ENCODE measurements around the gene YES1.

Gene YES1

DNA sequence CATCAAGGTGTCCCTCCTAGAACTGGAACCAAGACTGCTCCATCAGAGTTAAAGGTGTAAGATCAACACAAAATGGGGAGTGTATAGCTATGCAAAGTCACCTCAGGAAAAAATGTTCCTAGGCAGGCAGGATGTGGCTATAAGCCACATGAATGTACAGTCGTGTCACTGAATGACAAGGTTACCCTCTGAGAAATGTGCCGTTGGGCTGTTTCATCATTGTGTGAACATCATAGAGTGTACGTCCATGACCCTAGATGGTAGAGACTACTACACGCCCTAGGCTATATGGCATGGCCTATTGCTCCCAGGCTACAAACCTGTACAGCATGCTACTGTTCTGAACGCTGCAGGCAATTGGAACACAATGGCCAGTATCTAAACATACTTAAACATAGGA lies 130.1 kb downstream of the YES1 start:
- Histone ChIP-seq H3K4me1 (ENCODE audit: control insufficient read depth, insufficient read depth, low read length) (no peaks in the 10 kb centered on the region), H3K9me3 (ENCODE audit: control insufficient read depth, insufficient read depth, low read depth, low read length) (no peaks in the 10 kb centered on the region), H3K27ac (ENCODE audit: extremely low read depth, low read depth, low read length) (no peak overlapping the region), H3K4me3 (ENCODE audit: low read depth, low read length) (no peak overlapping the region), H3K36me3 (ENCODE audit: control insufficient read depth in 2 of 2, insufficient read depth in 1 of 2, low read length in 2 of 2) (peaks cover 5 to 43% of the 10 kb centered on the region in 2 experiments; a peak in 2 of 3 replicates)
- TF ChIP-seq ZNF10 (tag by site-specific recombination; IDR thresholded peaks at IDR 0.05): no peak
- ChIA-PET CTCF (interaction anchor here (1.1 to 2.8 kb wide), 4 partner anchors 9 to 149 kb away, joined by 3 to 8 read pairs (median 6); no protein-coding TSS in a partner anchor), POLR2A (no interaction called here)

DNA sequence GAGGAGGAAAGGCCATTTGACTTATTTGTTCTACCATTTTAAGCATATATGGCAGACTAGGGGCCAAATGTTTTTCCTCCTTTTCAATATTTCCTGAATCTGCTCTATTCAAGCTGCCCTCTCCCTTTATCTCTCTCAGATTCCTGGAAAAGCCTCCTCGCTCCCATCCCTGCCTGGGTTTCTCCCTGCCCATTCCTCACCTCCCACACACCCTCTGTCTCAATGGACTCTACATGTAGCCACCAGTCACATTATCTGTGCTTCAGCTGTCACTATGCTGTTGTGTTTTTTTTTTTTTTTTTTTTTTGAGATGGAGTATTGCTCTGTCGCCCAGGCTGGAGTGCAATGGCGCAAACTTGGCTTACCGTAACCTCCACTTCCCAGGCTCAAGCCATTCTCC lies 131.7 kb downstream of the YES1 start:
- H3K4me1 ChIP-seq (ENCODE audit: control insufficient read depth, insufficient read depth, low read length): no peaks in the 10 kb centered on the region
- CTCF ChIA-PET: interaction anchor here (0.7 to 3.8 kb wide), 4 partner anchors 10 to 159 kb away, joined by 3 to 19 read pairs (median 6); no protein-coding TSS in a partner anchor
- H3K9me3 ChIP-seq (ENCODE audit: control insufficient read depth, insufficient read depth, low read depth, low read length): no peaks in the 10 kb centered on the region
- POLR2A ChIA-PET: interaction anchor here (0.7 to 1.2 kb wide), 2 partner anchors 16 to 159 kb away, joined by 3 to 4 read pairs; no protein-coding TSS in a partner anchor
- H3K27ac ChIP-seq (ENCODE audit: extremely low read depth, low read depth, low read length): no peak overlapping the region
- H3K36me3 ChIP-seq (ENCODE audit: control insufficient read depth in 2 of 2, insufficient read depth in 1 of 2, low read length in 2 of 2): peaks cover 5 to 47% of the 10 kb centered on the region in 2 experiments; a peak in 2 of 3 replicates
- TF ChIP-seq, protein P1, sequence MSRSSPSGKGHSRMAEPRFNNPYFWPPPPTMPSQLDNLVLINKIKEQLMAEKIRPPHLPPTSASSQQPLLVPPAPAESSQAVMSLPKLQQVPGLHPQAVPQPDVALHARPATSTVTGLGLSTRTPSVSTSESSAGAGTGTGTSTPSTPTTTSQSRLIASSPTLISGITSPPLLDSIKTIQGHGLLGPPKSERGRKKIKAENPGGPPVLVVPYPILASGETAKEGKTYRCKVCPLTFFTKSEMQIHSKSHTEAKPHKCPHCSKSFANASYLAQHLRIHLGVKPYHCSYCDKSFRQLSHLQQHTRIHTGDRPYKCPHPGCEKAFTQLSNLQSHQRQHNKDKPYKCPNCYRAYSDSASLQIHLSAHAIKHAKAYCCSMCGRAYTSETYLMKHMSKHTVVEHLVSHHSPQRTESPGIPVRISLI (tag by site-specific recombination; IDR thresholded peaks at IDR 0.05): 0 out of 2 replicates have a peak, but pooled peaks have one; percentile 40
- TF ChIP-seq ZFHX2 (tag by site-specific recombination; conservative IDR thresholded peaks at IDR 0.05) (peak; percentile 40), ZNF175 (tag by site-specific recombination; IDR thresholded peaks at IDR 0.05) (no peak)
- H3K4me3 ChIP-seq (ENCODE audit: low read depth, low read length): no peak overlapping the region

DNA sequence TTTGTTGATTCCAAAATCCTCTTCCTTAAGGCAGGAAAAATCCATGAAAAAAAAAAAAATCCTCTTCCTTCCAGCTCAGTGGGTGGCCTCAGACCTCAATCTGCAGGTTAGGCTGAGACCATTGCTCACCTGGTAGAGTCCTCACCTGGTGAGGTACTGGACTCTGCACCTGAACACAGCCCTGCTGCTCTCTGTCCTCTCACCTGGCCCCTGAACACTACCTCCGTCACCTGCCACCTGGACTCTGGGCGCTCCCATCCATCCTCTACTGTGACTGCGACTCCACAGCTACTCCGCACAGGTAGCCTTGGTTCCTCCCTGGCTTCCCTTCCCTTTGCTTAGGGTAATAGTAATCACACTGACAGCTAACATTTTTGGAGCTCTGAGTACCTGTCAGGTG lies 132.5 kb downstream of the YES1 start:
- no peak for TF ChIP-seq ZNF221 (tag by site-specific recombination; IDR thresholded peaks at IDR 0.05; ENCODE audit: borderline replicate concordance)
- TF ChIP-seq ZNF791 (tag by site-specific recombination; IDR thresholded peaks at IDR 0.05): no peak
- TF ChIP-seq HOXA7 (CRISPR knock-in tag; IDR thresholded peaks at IDR 0.05; ENCODE audit: borderline replicate concordance): no peak
- TF ChIP-seq ZNF837 (tag by site-specific recombination; IDR thresholded peaks at IDR 0.05): no peak
- TF ChIP-seq, protein P2, sequence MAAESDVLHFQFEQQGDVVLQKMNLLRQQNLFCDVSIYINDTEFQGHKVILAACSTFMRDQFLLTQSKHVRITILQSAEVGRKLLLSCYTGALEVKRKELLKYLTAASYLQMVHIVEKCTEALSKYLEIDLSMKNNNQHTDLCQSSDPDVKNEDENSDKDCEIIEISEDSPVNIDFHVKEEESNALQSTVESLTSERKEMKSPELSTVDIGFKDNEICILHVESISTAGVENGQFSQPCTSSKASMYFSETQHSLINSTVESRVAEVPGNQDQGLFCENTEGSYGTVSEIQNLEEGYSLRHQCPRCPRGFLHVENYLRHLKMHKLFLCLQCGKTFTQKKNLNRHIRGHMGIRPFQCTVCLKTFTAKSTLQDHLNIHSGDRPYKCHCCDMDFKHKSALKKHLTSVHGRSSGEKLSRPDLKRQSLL (tag by site-specific recombination; IDR thresholded peaks at IDR 0.05): no peak
- H3K36me3 ChIP-seq (ENCODE audit: control insufficient read depth in 2 of 2, insufficient read depth in 1 of 2, low read length in 2 of 2): peaks cover 6 to 54% of the 10 kb centered on the region in 2 experiments; a peak in 2 of 3 replicates
- H3K27ac ChIP-seq (ENCODE audit: extremely low read depth, low read depth, low read length): no peak overlapping the region
- POLR2A ChIA-PET: interaction anchor here (1.2 kb wide), 1 partner anchor 160 kb away, joined by 4 read pairs; no protein-coding TSS in a partner anchor
- H3K4me3 ChIP-seq (ENCODE audit: low read depth, low read length): no peak overlapping the region
- H3K9me3 ChIP-seq (ENCODE audit: control insufficient read depth, insufficient read depth, low read depth, low read length): no peaks in the 10 kb centered on the region
- CTCF ChIA-PET: interaction anchor here (0.6 to 3.8 kb wide), 5 partner anchors 9 to 531 kb away, joined by 3 to 19 read pairs (median 4); no protein-coding TSS in a partner anchor
- no peaks in the 10 kb centered on the region for H3K4me1 ChIP-seq (ENCODE audit: control insufficient read depth, insufficient read depth, low read length)

DNA sequence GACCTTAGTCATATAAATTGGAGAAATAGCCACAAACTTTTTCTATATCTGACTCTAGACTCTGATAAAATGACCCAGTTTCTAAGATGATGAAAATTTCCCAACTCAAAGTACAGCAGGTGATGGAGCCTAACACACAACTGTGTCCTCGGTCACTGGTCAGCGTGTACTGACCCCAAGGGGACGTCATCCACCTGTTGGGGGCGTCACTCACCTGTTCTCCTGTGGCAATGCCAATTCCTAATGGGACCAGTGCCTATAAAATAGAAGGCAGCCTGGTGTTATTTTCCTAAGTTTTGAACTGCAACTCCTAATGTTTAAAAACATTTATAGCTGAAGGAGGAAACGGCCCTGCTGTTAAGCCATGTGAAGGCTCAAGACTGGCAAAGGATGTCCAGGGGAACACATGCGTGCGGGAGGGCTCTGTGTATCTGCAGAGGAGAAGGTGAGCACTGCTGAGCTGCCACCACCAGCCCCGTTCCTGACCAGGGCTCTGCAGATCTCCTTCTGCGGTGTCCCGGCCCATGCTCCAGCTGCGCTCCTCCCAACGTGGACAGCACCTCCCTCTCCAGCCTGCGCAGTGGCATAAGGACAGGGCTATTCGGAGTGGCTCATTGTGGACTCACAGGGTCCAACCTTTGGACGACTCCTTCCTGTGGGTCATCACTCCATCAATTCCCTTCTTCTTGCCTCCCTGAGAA lies 133.4 kb downstream of the YES1 start:
- CTCF ChIA-PET: interaction anchor here (0.6 to 3.8 kb wide), 6 partner anchors 11 to 160 kb away, joined by 3 to 19 read pairs (median 5); no protein-coding TSS in a partner anchor
- peaks cover 15 to 62% of the 10 kb centered on the region in 2 experiments for H3K36me3 ChIP-seq (ENCODE audit: control insufficient read depth in 2 of 2, insufficient read depth in 1 of 2, low read length in 2 of 2)
- no peaks in the 10 kb centered on the region for H3K9me3 ChIP-seq (ENCODE audit: control insufficient read depth, insufficient read depth, low read depth, low read length)
- no peak overlapping the region for H3K27ac ChIP-seq (ENCODE audit: extremely low read depth, low read depth, low read length)
- POLR2A ChIA-PET: no interaction called here
- no peak overlapping the region for H3K4me3 ChIP-seq (ENCODE audit: low read depth, low read length)
- H3K4me1 ChIP-seq (ENCODE audit: control insufficient read depth, insufficient read depth, low read length): no peaks in the 10 kb centered on the region
- TF ChIP-seq ZNF639 (tag by site-specific recombination; IDR thresholded peaks at IDR 0.05): no peak
- no peak for TF ChIP-seq ZNF24 (tag by site-specific recombination; IDR thresholded peaks at IDR 0.05)
- no peak for TF ChIP-seq ZNF202 (tag by site-specific recombination; IDR thresholded peaks at IDR 0.05; ENCODE audit: borderline replicate concordance)
- TF ChIP-seq ZNF366 (tag by site-specific recombination; conservative IDR thresholded peaks at IDR 0.05): 0 out of 2 replicates have a peak, but pooled peaks have one; percentile 23
- no peak for TF ChIP-seq ZNF426 (tag by site-specific recombination; IDR thresholded peaks at IDR 0.05)
- TF ChIP-seq PRDM1 (tag by site-specific recombination; IDR thresholded peaks at IDR 0.05): no peak
- TF ChIP-seq ZNF530 (tag by site-specific recombination; IDR thresholded peaks at IDR 0.05; ENCODE audit: low read depth): no peak
- TF ChIP-seq ZNF292 (tag by site-specific recombination; IDR thresholded peaks at IDR 0.05; ENCODE audit: borderline replicate concordance, low read depth): no peak
- no peak for TF ChIP-seq ZNF211 (tag by site-specific recombination; IDR thresholded peaks at IDR 0.05; ENCODE audit: low read depth)
- TF ChIP-seq ZBTB11 (tag by site-specific recombination; conservative IDR thresholded peaks at IDR 0.05; ENCODE audit: low read depth): no peak
- TF ChIP-seq ZNF501 (tag by site-specific recombination; IDR thresholded peaks at IDR 0.05): no peak
